ACC112 (cell line): Measurements from ENCODE around the gene PIP.
"Not testable (repeated sequence)": the region's sequence is repeated elsewhere in the genome, so short reads cannot be mapped to it uniquely, and the experiment has no call there.

ENCODE experiments used
- H2AFZ ChIP-seq: fragments of 200-600 bp; sonication (generic); one replicate; pipeline ENCODE4 v1.6.0; 2017; ENCODE audit warnings: antibody characterized with exemption, low read length; ENCODE audit not compliant: unreplicated experiment
- H3K27ac ChIP-seq: fragments of 200-600 bp; sonication (generic); 2 replicates; pipeline ENCODE4 v1.5.1; 2014; ENCODE audit warnings: low read depth, mild to moderate bottlenecking, antibody characterized with exemption, low read length, moderate library complexity
- H3K27me3 ChIP-seq: fragments of 200-600 bp; sonication (generic); 2 replicates; pipeline ENCODE4 v1.6.1; 2014; ENCODE audit warnings: mild to moderate bottlenecking, antibody characterized with exemption, low read length, moderate library complexity, mixed read lengths; ENCODE audit not compliant: insufficient read depth
- H3K36me3 ChIP-seq: fragments of 200-600 bp; sonication (generic); 2 replicates; pipeline ENCODE4 v1.6.1; 2016; ENCODE audit warnings: mild to moderate bottlenecking, antibody characterized with exemption, low read length, moderate library complexity, mixed read lengths; ENCODE audit not compliant: insufficient read depth
- H3K4me1 ChIP-seq: fragments of 200-600 bp; sonication (generic); one replicate; pipeline ENCODE4 v1.6.1; 2016; ENCODE audit warnings: low read length, mixed read lengths; ENCODE audit not compliant: insufficient read depth, unreplicated experiment, control insufficient read depth
- H3K4me3 ChIP-seq: fragments of 200-600 bp; sonication (generic); 2 replicates; pipeline ENCODE4 v1.5.1; 2014; ENCODE audit warnings: mild to moderate bottlenecking, low read depth, low read length
- H3K79me2 ChIP-seq: fragments of 200-600 bp; sonication (generic); one replicate; pipeline ENCODE4 v1.6.0; 2016; ENCODE audit warnings: low read length; ENCODE audit not compliant: control insufficient read depth, unreplicated experiment, insufficient read depth

The PIP gene

DNA sequence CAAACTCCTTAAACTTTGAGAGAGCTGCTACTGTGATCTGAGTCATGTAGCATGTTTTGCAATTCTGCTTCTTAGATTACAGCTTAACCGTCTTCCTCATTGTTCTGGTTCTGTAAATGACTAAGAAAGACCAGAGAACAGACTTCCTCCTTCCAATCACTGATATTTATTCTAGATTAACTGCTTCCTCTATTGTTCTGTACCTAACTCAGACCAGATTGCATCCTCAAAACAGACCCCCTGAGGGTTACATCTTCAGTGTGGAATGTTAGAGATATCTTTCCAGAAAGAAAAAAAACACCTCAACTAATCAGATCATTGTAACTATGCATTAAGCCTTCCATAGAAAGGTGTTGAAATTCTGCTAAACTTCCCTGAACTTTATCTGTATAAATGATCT, 5.7 kb upstream of the PIP start:
- Histone ChIP-seq H2AFZ (no peak overlapping the region), H3K27ac (peak overlapping the region; percentile 48; the same call in 1 of the 2 replicates)

GRCh38 chr7:143129051-143129450, 2.8 kb upstream of the PIP start:
- H3K36me3 ChIP-seq, result 0 out of 2 replicates have a peak, but pooled peaks cover 6% of the 10 kb centered on the region
- no peak overlapping the region for H3K4me3 ChIP-seq
- H3K27ac ChIP-seq, result no peak overlapping the region

More for the DNA sequence above, 5.7 kb upstream of the PIP start:
- H3K27me3 ChIP-seq, result no peaks in the 10 kb centered on the region
- peaks cover 11% of the 10 kb centered on the region for H3K4me1 ChIP-seq
- no peaks in the 10 kb centered on the region for H3K79me2 ChIP-seq
- no peak overlapping the region for H3K4me3 ChIP-seq
- H3K36me3 ChIP-seq, result 0 out of 2 replicates have a peak, but pooled peaks cover 6% of the 10 kb centered on the region

GRCh38 chr7:143129477-143129876, 2.4 kb upstream of the PIP start:
- Histone ChIP-seq H2AFZ (no peak overlapping the region), H3K27ac (no peak overlapping the region), H3K27me3 (no peaks in the 10 kb centered on the region), H3K36me3 (0 out of 2 replicates have a peak, but pooled peaks cover 6% of the 10 kb centered on the region), H3K4me1 (peaks cover 10% of the 10 kb centered on the region), H3K79me2 (no peaks in the 10 kb centered on the region), H3K4me3 (no peak overlapping the region)

More at GRCh38 chr7:143129051-143129450, 2.8 kb upstream of the PIP start:
- no peaks in the 10 kb centered on the region for H3K27me3 ChIP-seq
- no peak overlapping the region for H2AFZ ChIP-seq
- H3K79me2 ChIP-seq, result no peaks in the 10 kb centered on the region
- H3K4me1 ChIP-seq, result peaks cover 10% of the 10 kb centered on the region

GRCh38 chr7:143130541-143130940, 1.3 kb upstream of the PIP start:
- Histone ChIP-seq H3K79me2 (no peaks in the 10 kb centered on the region), H3K27me3 (no peaks in the 10 kb centered on the region), H3K4me3 (no peak overlapping the region), H3K36me3 (no peaks in the 10 kb centered on the region), H2AFZ (no peak overlapping the region), H3K27ac (no peak overlapping the region), H3K4me1 (peaks cover 10% of the 10 kb centered on the region)

GRCh38 chr7:143147070-143147469, 15.2 kb downstream of the PIP start:
- no peak overlapping the region for H3K27ac ChIP-seq
- no peaks in the 10 kb centered on the region for H3K79me2 ChIP-seq
- H3K4me3 ChIP-seq, result no peak overlapping the region
- H3K36me3 ChIP-seq, result no peaks in the 10 kb centered on the region
- H3K4me1 ChIP-seq, result no peaks in the 10 kb centered on the region
- H2AFZ ChIP-seq, result no peak overlapping the region
- H3K27me3 ChIP-seq, result 0 out of 2 replicates have a peak, but pooled peaks cover 6% of the 10 kb centered on the region

GRCh38 chr7:143148050-143148449, 16.2 kb downstream of the PIP start:
- 0 out of 2 replicates have a peak, but pooled peaks cover 6% of the 10 kb centered on the region for H3K27me3 ChIP-seq
- no peaks in the 10 kb centered on the region for H3K79me2 ChIP-seq
- no peaks in the 10 kb centered on the region for H3K4me1 ChIP-seq

DNA sequence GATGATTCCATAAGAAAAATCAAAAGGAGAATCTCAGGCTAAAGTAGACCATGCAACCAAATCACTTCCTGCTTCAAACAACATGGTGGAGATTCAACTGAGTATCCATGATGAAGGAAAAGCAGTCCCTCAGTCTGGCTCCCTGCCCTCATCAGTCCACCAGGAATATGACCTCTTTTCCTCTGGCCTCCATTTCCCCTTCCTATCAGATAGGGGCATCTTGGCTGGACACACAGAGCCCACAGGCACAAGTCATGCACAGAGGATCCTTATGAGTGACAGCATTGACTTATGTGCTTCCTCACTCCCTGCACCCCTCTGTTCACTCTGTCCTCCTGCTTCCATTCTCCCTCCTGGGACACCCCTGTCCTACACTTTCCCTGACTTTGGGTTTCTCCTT, 16.8 kb downstream of the PIP start:
- H3K4me1 ChIP-seq, result no peaks in the 10 kb centered on the region
- H3K27ac ChIP-seq, result no peak overlapping the region
- H3K79me2 ChIP-seq, result no peaks in the 10 kb centered on the region
- H2AFZ ChIP-seq, result no peak overlapping the region
- no peak overlapping the region for H3K4me3 ChIP-seq
- H3K36me3 ChIP-seq, result no peaks in the 10 kb centered on the region
- H3K27me3 ChIP-seq, result 0 out of 2 replicates have a peak, but pooled peaks cover 6% of the 10 kb centered on the region

More at GRCh38 chr7:143148050-143148449, 16.2 kb downstream of the PIP start:
- Histone ChIP-seq H3K4me3 (no peak overlapping the region), H2AFZ (no peak overlapping the region), H3K27ac (no peak overlapping the region), H3K36me3 (no peaks in the 10 kb centered on the region)

DNA sequence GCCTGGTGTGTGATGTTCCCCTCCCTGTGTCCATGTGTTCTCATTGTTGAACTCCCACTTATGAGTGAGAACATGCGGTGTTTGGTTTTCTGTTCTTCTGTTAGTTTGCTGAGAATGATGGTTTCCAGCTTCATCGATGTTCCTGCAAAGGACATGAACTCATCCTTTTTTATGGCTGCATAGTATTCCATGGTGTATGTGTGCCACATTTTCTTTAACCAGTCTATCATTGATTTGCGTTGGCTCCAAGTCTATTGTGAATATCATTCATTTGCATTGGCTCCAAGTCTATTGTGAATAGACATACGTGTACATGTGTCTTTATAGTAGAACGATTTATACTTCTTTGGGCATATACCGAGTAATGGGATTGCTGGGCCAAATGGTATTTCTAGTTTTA, 18.8 kb downstream of the PIP start:
- H3K4me1 ChIP-seq, H3K79me2 ChIP-seq, H3K36me3 ChIP-seq, H3K27ac ChIP-seq, H3K4me3 ChIP-seq, H2AFZ ChIP-seq, H3K27me3 ChIP-seq: not testable (repeated sequence)

- H2AFZ ChIP-seq, H3K4me3 ChIP-seq, H3K36me3 ChIP-seq, H3K79me2 ChIP-seq, H3K27ac ChIP-seq, H3K4me1 ChIP-seq, H3K27me3 ChIP-seq: not testable (repeated sequence)
Measured at GRCh38 chr7:143158617-143159016, 26.7 kb downstream of the PIP start.

- H3K27ac ChIP-seq, result no peak overlapping the region
- H3K36me3 ChIP-seq, result no peaks in the 10 kb centered on the region
- H2AFZ ChIP-seq, result no peak overlapping the region
- no peaks in the 10 kb centered on the region for H3K4me1 ChIP-seq
- H3K27me3 ChIP-seq, result peaks cover 4% of the 10 kb centered on the region; the same call in 1 of the 2 replicates
- H3K4me3 ChIP-seq, result no peak overlapping the region
- H3K79me2 ChIP-seq, result no peaks in the 10 kb centered on the region
Measured at GRCh38 chr7:143171697-143172096, 39.8 kb downstream of the PIP start.

GRCh38 chr7:143172354-143172753, 40.5 kb downstream of the PIP start:
- Histone ChIP-seq H3K4me3 (peak overlapping the region; percentile 48), H3K27me3 (peaks cover 4% of the 10 kb centered on the region; the same call in 1 of the 2 replicates), H3K36me3 (no peaks in the 10 kb centered on the region), H2AFZ (no peak overlapping the region), H3K27ac (no peak overlapping the region), H3K79me2 (no peaks in the 10 kb centered on the region), H3K4me1 (no peaks in the 10 kb centered on the region)
